ENCODE measurements around the gene LY6G6C. TPM values are rescaled to one million over a fixed set of nuclear protein-coding genes. Genes with fewer than 3 reads are reported as not detected.

Gene LY6G6C
- total and polyA plus RNA-seq, 10 of the 15 experiments (the other 5 are each of a cell fraction or from before 2014, with no cell fraction given) = not detected

- TF ChIP-seq, protein P1, sequence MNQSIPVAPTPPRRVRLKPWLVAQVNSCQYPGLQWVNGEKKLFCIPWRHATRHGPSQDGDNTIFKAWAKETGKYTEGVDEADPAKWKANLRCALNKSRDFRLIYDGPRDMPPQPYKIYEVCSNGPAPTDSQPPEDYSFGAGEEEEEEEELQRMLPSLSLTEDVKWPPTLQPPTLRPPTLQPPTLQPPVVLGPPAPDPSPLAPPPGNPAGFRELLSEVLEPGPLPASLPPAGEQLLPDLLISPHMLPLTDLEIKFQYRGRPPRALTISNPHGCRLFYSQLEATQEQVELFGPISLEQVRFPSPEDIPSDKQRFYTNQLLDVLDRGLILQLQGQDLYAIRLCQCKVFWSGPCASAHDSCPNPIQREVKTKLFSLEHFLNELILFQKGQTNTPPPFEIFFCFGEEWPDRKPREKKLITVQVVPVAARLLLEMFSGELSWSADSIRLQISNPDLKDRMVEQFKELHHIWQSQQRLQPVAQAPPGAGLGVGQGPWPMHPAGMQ (IDR thresholded peaks at IDR 0.05; ENCODE audit: borderline replicate concordance) = no peak; the same call in 1 of the 2 replicates
- TF ChIP-seq SIN3A (IDR thresholded peaks at IDR 0.05; ENCODE audit: low read depth, low read length) (peak; percentile 72; the same call in 1 of the 2 replicates), ATF7 (IDR thresholded peaks at IDR 0.05; ENCODE audit: low read depth) (peak; percentile 94), RELA (IDR thresholded peaks at IDR 0.05; ENCODE audit: borderline replicate concordance, partially characterized antibody) (no peak), PML (IDR thresholded peaks at IDR 0.05; ENCODE audit: low read length) (no peak), EZH2 (IDR thresholded peaks at IDR 0.05; ENCODE audit: borderline replicate concordance, control insufficient read depth, low read depth, low read length) (no peak), LARP7 (IDR thresholded peaks at IDR 0.05) (peak; percentile 35; the same call in 1 of the 2 replicates), RB1 (IDR thresholded peaks at IDR 0.05; ENCODE audit: borderline replicate concordance) (no peak), RCOR1 (conservative IDR thresholded peaks at IDR 0.05; ENCODE audit: low read depth, low read length) (no peak), TCF3 (IDR thresholded peaks at IDR 0.05; ENCODE audit: borderline replicate concordance, insufficient read depth, low read depth, low read length) (no peak), MXI1 (IDR thresholded peaks at IDR 0.05; ENCODE audit: low read depth, low read length) (no peak; the same call in 1 of the 2 replicates), SMARCA5 (IDR thresholded peaks at IDR 0.05) (peak; percentile 84), MEF2A (IDR thresholded peaks at IDR 0.05; ENCODE audit: insufficient read depth, low read depth, low read length) (0 out of 2 replicates have a peak, but pooled peaks have one; percentile 40), BCL11A (IDR thresholded peaks at IDR 0.05; ENCODE audit: low read depth, low read length) (peak; percentile 66; the same call in 1 of the 2 replicates), RUNX3 (IDR thresholded peaks at IDR 0.05; ENCODE audit: low read length) (no peak), FOXK2 (IDR thresholded peaks at IDR 0.05) (no peak), MYC (IDR thresholded peaks at IDR 0.05; ENCODE audit: insufficient read depth, insufficient read length, insufficient replicate concordance, low read length, severe bottlenecking) (no peak), SREBF1 (IDR thresholded peaks at IDR 0.05; ENCODE audit: low read length) (no peak), NBN (IDR thresholded peaks at IDR 0.05) (no peak), CBX3 (IDR thresholded peaks at IDR 0.05; ENCODE audit: borderline replicate concordance, low read depth) (no peak), PKNOX1 (IDR thresholded peaks at IDR 0.05) (peak; percentile 48; the same call in 1 of the 2 replicates)
- TF ChIP-seq, protein P2, sequence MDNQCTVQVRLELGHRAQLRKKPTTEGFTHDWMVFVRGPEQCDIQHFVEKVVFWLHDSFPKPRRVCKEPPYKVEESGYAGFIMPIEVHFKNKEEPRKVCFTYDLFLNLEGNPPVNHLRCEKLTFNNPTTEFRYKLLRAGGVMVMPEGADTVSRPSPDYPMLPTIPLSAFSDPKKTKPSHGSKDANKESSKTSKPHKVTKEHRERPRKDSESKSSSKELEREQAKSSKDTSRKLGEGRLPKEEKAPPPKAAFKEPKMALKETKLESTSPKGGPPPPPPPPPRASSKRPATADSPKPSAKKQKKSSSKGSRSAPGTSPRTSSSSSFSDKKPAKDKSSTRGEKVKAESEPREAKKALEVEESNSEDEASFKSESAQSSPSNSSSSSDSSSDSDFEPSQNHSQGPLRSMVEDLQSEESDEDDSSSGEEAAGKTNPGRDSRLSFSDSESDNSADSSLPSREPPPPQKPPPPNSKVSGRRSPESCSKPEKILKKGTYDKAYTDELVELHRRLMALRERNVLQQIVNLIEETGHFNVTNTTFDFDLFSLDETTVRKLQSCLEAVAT (IDR thresholded peaks at IDR 0.05) = peak; percentile 66; the same call in 1 of the 2 replicates
These were observed 16.7 kb upstream of the LY6G6C start (continued) for GRCh38 chr6:31737991-31738979.

Measured in GM12878 (cell line).